ENCODE data around the gene TRABD. TPM values are rescaled to one million over a fixed set of nuclear protein-coding genes. Genes with fewer than 3 reads are reported as not detected.
"Not testable (repeated sequence)": the region's sequence is repeated elsewhere in the genome, so short reads cannot be mapped to it uniquely, and the experiment has no call there.

The TRABD gene, protein sequence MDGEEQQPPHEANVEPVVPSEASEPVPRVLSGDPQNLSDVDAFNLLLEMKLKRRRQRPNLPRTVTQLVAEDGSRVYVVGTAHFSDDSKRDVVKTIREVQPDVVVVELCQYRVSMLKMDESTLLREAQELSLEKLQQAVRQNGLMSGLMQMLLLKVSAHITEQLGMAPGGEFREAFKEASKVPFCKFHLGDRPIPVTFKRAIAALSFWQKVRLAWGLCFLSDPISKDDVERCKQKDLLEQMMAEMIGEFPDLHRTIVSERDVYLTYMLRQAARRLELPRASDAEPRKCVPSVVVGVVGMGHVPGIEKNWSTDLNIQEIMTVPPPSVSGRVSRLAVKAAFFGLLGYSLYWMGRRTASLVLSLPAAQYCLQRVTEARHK
- total RNA-seq: 64.5 TPM

DNA sequence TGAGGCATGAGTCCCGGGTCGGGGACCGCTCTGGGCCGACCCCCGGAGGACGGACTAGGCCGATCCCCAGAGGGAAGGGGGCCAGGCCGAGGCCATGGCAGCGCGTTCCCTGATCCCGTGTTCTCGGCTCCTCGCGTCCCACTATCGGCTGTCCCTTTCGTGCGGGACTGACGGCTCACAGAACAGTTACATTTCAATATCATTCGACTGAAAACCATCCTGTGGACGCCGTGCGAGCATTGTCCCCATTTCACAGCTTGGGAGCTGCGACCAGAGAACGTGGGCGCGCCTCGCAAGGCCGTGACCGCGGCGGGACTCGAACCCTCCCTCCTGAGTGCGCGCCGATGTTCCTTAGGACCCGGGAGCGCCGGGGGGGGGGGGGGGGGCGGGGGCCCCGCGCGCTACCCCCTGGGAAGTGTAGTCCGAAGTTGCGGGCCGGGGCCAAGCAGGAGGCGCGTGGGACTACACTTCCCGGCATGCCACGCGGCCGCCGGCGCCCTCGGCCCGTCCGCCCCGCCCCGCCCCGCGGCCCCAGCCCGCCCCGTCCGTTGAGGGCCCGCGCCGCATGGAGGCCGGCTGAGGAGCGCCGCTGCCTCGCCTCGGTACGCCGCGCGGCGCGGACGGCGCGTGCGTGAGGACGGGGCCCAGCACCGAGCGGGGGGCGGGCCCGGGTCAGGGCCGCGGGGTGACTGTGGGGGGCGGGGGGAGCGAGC is at the start of gene TRABD:
TSS of gene TRABD (plus strand) at position 539 of the 713 bp plus-strand sequence. CDS start 7,148 bp downstream, outside the sequence.
- DNase-seq (ENCODE audit: low spot score): peak; percentile 90

GRCh38 chr22:50136581-50137015 is 49.1 kb upstream of the TRABD start:
- DNase-seq (ENCODE audit: low spot score): no peak

DNA sequence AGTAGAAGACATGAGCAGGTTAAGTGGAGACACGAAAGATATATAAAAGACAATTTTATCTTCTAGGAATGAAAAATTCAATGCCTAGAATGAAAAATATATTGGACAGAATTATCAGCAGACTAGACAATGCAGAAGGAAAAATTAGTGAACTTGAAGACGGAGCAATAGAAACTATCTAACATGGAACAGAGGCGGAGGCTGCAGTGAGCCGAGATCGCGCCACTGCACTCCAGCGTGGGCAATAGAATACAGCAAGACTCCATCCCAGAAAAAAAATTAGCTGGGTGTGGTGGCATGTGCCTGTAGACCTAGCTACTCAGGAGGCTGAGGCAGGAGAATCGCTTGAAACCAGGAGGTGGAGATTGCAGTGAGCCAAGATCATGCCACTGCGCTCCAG is 48.4 kb upstream of the TRABD start:
- not testable (repeated sequence) for DNase-seq (ENCODE audit: low spot score)

DNA sequence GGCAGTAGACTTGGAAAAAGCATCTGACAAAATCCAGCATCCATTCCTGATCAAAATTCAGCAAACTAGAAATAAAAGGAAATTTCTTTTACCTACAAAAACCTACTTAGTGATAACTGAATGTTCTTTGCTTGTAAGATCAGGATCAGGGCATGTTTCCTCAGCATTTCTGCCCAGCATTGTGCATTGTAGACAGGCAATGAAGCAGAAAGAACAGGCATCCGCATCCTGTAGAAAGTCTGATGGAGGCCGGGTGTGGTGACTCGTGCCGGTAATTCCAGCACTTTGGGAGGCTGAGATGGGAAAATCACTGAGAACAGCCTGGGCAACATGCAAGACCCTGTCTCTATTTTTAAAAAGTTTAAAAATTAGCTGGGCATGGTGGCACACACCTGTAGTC is 47.7 kb upstream of the TRABD start:
- no peak for DNase-seq (ENCODE audit: low spot score)

DNA sequence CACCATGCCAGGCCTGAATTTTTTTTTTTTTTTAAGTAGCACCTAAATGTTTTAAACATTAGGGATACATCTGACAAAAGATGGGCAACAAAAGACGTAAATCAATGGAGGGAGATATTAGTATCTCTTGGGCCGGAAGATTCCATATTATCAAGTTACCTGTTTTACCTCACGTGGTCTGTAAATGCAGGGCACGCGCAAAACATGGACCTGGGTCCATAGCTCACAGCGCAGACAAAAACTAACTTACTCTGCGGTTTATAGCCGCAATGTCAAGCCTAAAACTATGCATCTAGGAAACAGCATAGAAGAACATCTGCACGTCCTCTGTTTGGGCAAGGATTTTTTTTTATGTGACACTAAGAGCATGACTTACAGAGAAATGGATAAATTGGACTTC is 46.7 kb upstream of the TRABD start:
- DNase-seq (ENCODE audit: low spot score): no peak

- DNase-seq (ENCODE audit: low spot score): no peak
Observed at GRCh38 chr22:50139843-50140415, 45.8 kb upstream of the TRABD start.

DNA sequence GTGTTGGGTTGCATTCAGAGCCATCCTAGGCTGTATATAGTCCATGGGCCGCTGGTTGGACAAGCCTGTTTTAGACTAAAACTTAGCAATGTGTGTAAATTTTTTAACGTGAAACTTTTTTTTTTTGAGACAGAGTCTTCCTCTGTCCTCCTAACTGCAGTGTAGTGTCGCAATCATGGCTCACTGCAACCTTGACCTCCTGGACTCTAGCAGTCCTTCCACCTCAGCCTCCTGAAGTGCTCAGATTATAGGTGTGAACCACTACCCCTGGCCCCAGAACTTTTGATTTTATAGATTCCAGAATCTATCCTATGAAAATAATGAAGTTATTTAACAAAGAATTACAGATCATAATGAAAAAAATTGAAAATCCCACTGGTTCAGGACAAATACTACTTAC is 45.1 kb upstream of the TRABD start:
- no peak for DNase-seq (ENCODE audit: low spot score)

- no peak for DNase-seq (ENCODE audit: low spot score)
Observed at GRCh38 chr22:50141462-50141861, 44.3 kb upstream of the TRABD start.

DNA sequence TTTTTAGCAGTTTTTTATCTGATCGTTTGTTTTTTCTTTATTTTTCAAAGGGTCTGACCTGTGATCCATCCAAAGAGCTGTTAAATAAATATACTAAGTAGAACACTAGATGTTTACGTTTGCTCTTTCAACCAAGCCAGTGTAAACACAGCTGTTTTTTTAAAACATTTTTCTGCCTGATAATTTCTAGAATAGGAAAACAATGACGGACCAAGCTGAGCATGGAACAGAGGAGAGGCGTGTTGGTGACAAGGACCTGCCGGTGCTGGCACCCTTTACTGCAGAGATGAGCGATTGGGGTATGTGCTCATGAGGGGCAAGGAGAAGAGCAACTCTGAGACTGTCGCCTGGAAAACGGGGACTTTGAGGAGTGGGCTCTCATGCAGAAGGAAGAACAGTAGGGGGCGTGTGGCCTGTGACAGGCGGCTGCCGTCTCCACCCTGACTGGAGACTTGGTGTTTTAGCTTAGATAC is 43.8 kb upstream of the TRABD start:
- DNase-seq (ENCODE audit: low spot score): no peak

DNA sequence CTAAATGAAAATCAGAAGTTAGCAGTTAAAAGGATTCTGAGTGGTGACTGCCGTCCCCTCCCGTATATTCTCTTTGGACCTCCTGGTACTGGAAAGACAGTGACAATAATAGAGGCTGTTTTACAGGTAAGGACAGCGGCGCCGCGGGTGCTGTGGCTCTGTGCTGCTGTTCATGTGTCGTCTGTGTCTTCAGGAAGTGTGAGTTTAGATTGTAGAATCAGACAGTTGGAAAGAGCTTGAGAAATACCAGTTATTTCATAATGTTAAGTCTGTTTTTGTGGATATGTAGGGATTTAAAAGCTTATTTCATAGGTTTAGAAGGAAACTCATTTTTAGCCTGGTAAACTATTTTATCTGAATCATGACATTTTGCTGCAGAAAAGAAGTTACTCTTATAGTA is 42.6 kb upstream of the TRABD start:
- DNase-seq (ENCODE audit: low spot score): no peak

- DNase-seq (ENCODE audit: low spot score): no peak
Observed at GRCh38 chr22:50144005-50144614, 41.6 kb upstream of the TRABD start.

- no peak for DNase-seq (ENCODE audit: low spot score)
Observed at GRCh38 chr22:50145721-50146438, 39.8 kb upstream of the TRABD start.

- no peak for DNase-seq (ENCODE audit: low spot score)
Observed at GRCh38 chr22:50146439-50147238, 39.1 kb upstream of the TRABD start.

GRCh38 chr22:50147258-50148165 is 38.2 kb upstream of the TRABD start:
- DNase-seq (ENCODE audit: low spot score): not testable (repeated sequence)

DNA sequence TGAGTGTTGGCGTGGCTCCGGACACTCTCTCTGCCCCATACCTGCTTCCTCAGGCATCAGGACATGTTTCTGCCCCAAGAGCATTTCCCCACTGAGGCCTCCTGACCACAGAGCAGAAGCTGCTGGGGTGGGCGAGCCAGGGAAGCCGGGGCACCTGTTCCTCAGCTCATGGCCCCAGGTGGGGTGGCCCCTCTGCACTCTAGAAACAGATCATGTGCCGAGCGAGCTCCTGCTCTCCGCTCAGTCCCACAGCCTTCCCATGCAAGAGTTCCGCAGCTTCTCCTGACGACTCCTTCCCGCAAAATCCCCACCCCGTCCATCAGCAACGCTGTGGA is 37.6 kb upstream of the TRABD start:
- DNase-seq (ENCODE audit: low spot score): no peak

- peak; percentile 72 for DNase-seq (ENCODE audit: low spot score)
Observed at GRCh38 chr22:50148991-50149721, 36.6 kb upstream of the TRABD start.

GRCh38 chr22:50150161-50151129 is 35.3 kb upstream of the TRABD start:
- DNase-seq (ENCODE audit: low spot score): no peak

Data from ureter (tissue), 1 donor.